ENCODE measurements around the gene MAGI1.

Gene MAGI1

DNA sequence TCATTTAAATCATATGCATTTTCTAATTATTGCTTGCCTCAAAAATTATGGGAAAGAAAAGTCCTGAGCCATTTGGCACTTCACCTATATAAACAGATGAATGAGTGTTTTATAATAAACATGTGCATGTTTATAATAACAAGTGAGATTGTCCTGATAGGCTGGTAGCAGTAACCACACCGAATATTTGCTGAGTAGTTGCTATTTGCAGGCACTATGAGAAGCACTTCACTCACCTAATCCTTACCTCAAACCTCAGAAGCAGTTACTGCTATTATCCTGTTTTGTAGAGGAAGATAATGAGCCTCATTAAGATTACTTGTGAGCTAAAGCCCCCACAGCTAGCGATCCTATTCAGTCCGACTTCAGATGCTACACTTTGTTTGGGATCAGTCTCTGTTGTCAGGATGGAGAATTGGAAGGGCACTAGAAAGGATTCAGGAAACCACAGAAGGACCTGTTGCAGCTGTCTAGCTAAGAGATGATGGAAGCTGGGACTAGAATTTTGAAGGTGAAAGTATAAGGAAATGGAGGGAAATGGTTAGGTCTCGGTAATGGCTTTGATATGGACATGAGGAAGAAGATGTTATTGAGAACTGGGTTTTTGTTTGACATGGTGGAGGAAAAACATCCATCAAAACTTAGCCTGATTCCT, 28.4 kb upstream of the MAGI1 start:
- H3K36me3 ChIP-seq (ENCODE audit: low read length), result no peaks in the 10 kb centered on the region
- H3F3A ChIP-seq (ENCODE audit: insufficient read depth), result no peaks in the 10 kb centered on the region
- no peaks in the 10 kb centered on the region for H4K20me1 ChIP-seq (ENCODE audit: low read depth, low read length)
- TF ChIP-seq, protein P1, sequence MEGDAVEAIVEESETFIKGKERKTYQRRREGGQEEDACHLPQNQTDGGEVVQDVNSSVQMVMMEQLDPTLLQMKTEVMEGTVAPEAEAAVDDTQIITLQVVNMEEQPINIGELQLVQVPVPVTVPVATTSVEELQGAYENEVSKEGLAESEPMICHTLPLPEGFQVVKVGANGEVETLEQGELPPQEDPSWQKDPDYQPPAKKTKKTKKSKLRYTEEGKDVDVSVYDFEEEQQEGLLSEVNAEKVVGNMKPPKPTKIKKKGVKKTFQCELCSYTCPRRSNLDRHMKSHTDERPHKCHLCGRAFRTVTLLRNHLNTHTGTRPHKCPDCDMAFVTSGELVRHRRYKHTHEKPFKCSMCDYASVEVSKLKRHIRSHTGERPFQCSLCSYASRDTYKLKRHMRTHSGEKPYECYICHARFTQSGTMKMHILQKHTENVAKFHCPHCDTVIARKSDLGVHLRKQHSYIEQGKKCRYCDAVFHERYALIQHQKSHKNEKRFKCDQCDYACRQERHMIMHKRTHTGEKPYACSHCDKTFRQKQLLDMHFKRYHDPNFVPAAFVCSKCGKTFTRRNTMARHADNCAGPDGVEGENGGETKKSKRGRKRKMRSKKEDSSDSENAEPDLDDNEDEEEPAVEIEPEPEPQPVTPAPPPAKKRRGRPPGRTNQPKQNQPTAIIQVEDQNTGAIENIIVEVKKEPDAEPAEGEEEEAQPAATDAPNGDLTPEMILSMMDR (IDR thresholded peaks at IDR 0.05; ENCODE audit: insufficient read depth, low read length, poor library complexity, severe bottlenecking), result no peak
- no peak for TF ChIP-seq EZH2phosphoT487 (conservative IDR thresholded peaks at IDR 0.05; ENCODE audit: low read length)
- H2AFZ ChIP-seq (ENCODE audit: low read depth, low read length, severe bottlenecking), result no peak overlapping the region
- no peaks in the 10 kb centered on the region for H3K9me2 ChIP-seq (replicated peaks; ENCODE audit: insufficient read depth, low read length)
- H3K9ac ChIP-seq (ENCODE audit: low read length), result no peak overlapping the region
- H3K27me3 ChIP-seq (ENCODE audit: low read length), result no peaks in the 10 kb centered on the region
- no peaks in the 10 kb centered on the region for H3K9me3 ChIP-seq (ENCODE audit: insufficient read depth, low read length)
- no peaks in the 10 kb centered on the region for H3K79me2 ChIP-seq (ENCODE audit: insufficient read depth, low read length)
- no peak overlapping the region for H3K27ac ChIP-seq (ENCODE audit: low read depth, low read length)
- no peak overlapping the region for H3K4me2 ChIP-seq (ENCODE audit: low read depth, low read length, poor library complexity, severe bottlenecking)
- no peak overlapping the region for H3K4me3 ChIP-seq (ENCODE audit: insufficient read depth, low read length, poor library complexity, severe bottlenecking)

- Histone ChIP-seq H3K36me3 (ENCODE audit: low read length) (no peaks in the 10 kb centered on the region), H3K9ac (ENCODE audit: low read length) (no peak overlapping the region), H4K20me1 (ENCODE audit: low read depth, low read length) (no peaks in the 10 kb centered on the region), H3K9me3 (ENCODE audit: insufficient read depth, low read length) (no peaks in the 10 kb centered on the region), H3K27ac (ENCODE audit: low read depth, low read length) (no peak overlapping the region), H3F3A (ENCODE audit: insufficient read depth) (no peaks in the 10 kb centered on the region), H3K4me3 (ENCODE audit: insufficient read depth, low read length, poor library complexity, severe bottlenecking) (no peak overlapping the region), H3K4me2 (ENCODE audit: low read depth, low read length, poor library complexity, severe bottlenecking) (no peak overlapping the region), H3K79me2 (ENCODE audit: insufficient read depth, low read length) (no peaks in the 10 kb centered on the region), H3K9me2 (replicated peaks; ENCODE audit: insufficient read depth, low read length) (no peaks in the 10 kb centered on the region), H3K27me3 (ENCODE audit: low read length) (no peaks in the 10 kb centered on the region), H2AFZ (ENCODE audit: low read depth, low read length, severe bottlenecking) (no peak overlapping the region)
- no peak for TF ChIP-seq EZH2phosphoT487 (conservative IDR thresholded peaks at IDR 0.05; ENCODE audit: low read length)
- TF ChIP-seq, protein P1 (IDR thresholded peaks at IDR 0.05; ENCODE audit: insufficient read depth, low read length, poor library complexity, severe bottlenecking), result no peak
These were observed 16.6 kb upstream of the MAGI1 start for GRCh38 chr3:66055289-66055688.

GRCh38 chr3:66053550-66054094, 14.9 kb upstream of the MAGI1 start:
- no peak overlapping the region for H3K4me3 ChIP-seq (ENCODE audit: insufficient read depth, low read length, poor library complexity, severe bottlenecking)
- no peak overlapping the region for H3K9ac ChIP-seq (ENCODE audit: low read length)
- H3K79me2 ChIP-seq (ENCODE audit: insufficient read depth, low read length), result no peaks in the 10 kb centered on the region
- H3K9me2 ChIP-seq (replicated peaks; ENCODE audit: insufficient read depth, low read length), result no peaks in the 10 kb centered on the region
- H3K27me3 ChIP-seq (ENCODE audit: low read length), result no peaks in the 10 kb centered on the region
- TF ChIP-seq, protein P1 (IDR thresholded peaks at IDR 0.05; ENCODE audit: insufficient read depth, low read length, poor library complexity, severe bottlenecking), result no peak
- no peak for TF ChIP-seq EZH2phosphoT487 (conservative IDR thresholded peaks at IDR 0.05; ENCODE audit: low read length)
- no peak overlapping the region for H3K4me2 ChIP-seq (ENCODE audit: low read depth, low read length, poor library complexity, severe bottlenecking)
- no peaks in the 10 kb centered on the region for H3F3A ChIP-seq (ENCODE audit: insufficient read depth)
- H2AFZ ChIP-seq (ENCODE audit: low read depth, low read length, severe bottlenecking), result no peak overlapping the region
- H3K27ac ChIP-seq (ENCODE audit: low read depth, low read length), result no peak overlapping the region
- H3K36me3 ChIP-seq (ENCODE audit: low read length), result no peaks in the 10 kb centered on the region
- H4K20me1 ChIP-seq (ENCODE audit: low read depth, low read length), result no peaks in the 10 kb centered on the region
- H3K9me3 ChIP-seq (ENCODE audit: insufficient read depth, low read length), result no peaks in the 10 kb centered on the region
